Activated CD4-positive, alpha-beta T cell treated with anti-CD3 and anti-CD28 coated beads for 36 hours (primary cell): Measurements from ENCODE around the gene ETS1. TPM values are rescaled to one million over a fixed set of nuclear protein-coding genes. Genes with fewer than 3 reads are reported as not detected.

Experiments
- ATAC-seq: fragments of 200-7000 bp; cut with Tn5 transposase; one replicate; pipeline ENCODE4 v1.10.0; 2021; ENCODE audit warnings: mild to moderate bottlenecking, moderate library complexity
- CTCF ChIA-PET: fragments of 350-600 bp; sonication (Branson Sonifier 250); formaldehyde crosslinking; loops from one replicate; lab custom pipeline; 2021; ENCODE audit warnings: antibody characterized with exemption; lab: Charles Lee
- POLR2A ChIA-PET: fragments of 350-600 bp; sonication (Branson Sonifier 250); formaldehyde crosslinking; loops from one replicate; lab custom pipeline; 2021; ENCODE audit warnings: antibody characterized with exemption, inconsistent platforms; lab: Charles Lee
- DNase-seq: peaks from one replicate; pipeline ENCODE4 v3.0.0-alpha.2; 2020
- H3K27ac Mint-ChIP-seq: one replicate; pipeline ENCODE4 v1.8.0; 2021; ENCODE audit warnings: mixed read lengths
- H3K27me3 Mint-ChIP-seq: one replicate; pipeline ENCODE4 v1.8.0; 2021; ENCODE audit warnings: mixed read lengths
- H3K36me3 Mint-ChIP-seq: one replicate; pipeline ENCODE4 v1.8.0; 2021; ENCODE audit warnings: low read depth, mixed read lengths
- H3K4me1 Mint-ChIP-seq: one replicate; pipeline ENCODE4 v1.8.0; 2021; ENCODE audit warnings: mixed read lengths
- H3K4me3 Mint-ChIP-seq: one replicate; pipeline ENCODE4 v1.8.0; 2021; ENCODE audit warnings: mild to moderate bottlenecking, moderate library complexity, mixed read lengths
- H3K9me3 Mint-ChIP-seq: one replicate; pipeline ENCODE4 v1.8.0; 2021; ENCODE audit warnings: low read depth, mixed read lengths
- intact Hi-C, 2 experiments: fragments of 100-400 bp; cut with DNase I in 1 of 2; cut with micrococcal nuclease in 1 of 2; formaldehyde crosslinking; loops; one replicate each; pipeline versions ENCODE4 v1.14.2 to v1.15.1; 2022 to 2024; cut with DNase I, micrococcal nuclease
- total RNA-seq, 2 experiments: library from RNA; stranded (reverse); gene quantifications; one replicate each; pipeline ENCODE4 v1.2.3, GENCODE V29; 2021

ETS1 gene
- total RNA-seq, 2 experiments from 2014 or later = 410 to 449 TPM

DNA sequence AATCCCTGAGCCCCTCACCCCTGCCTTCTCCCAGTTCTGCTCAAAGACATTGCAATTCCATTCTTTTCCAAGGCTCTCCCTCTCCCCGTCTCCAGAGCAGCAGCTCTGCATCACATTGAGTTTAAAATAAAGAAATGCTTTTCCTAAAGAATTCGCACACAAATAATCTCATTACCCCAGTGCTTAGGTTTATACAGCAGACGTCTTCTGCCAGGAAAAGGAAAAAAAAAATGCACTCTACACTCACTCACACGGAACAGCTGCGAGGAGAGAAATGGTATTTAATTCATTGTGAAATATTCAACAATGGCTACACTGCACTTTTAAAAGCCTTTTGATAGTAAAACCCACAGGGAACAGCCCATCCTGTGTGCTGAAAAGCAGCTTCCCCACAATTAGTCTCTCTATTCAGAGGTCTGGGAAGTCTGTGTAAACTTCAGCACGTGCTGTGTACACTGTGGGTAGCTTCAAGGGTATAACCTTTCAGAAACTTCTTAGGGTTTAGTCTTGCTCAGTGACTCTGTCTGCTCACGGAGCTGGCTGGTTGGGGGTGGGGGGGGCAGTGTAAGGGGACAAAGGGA is 42.8 kb downstream of the ETS1 start:
- Mint-ChIP-seq H3K36me3 (no peaks in the 10 kb centered on the region), H3K9me3 (no peaks in the 10 kb centered on the region), H3K4me1 (peaks cover 61% of the 10 kb centered on the region), H3K27ac (peak overlapping the region; percentile 63), H3K27me3 (no peaks in the 10 kb centered on the region), H3K4me3 (peak overlapping the region; percentile 56)
- CTCF ChIA-PET = interaction anchor here (0.7 to 3.0 kb wide), 13 partner anchors 8 to 515 kb away, joined by 3 to 10 read pairs (median 4); no protein-coding TSS in a partner anchor
- ATAC-seq (peak; percentile 56), DNase-seq (peak; percentile 35)
- POLR2A ChIA-PET = interaction anchor here (0.6 to 1.0 kb wide), 3 partner anchors 22 to 306 kb away, joined by 3 to 5 read pairs (median 3); no protein-coding TSS in a partner anchor
- intact Hi-C loops = no loop called here

GRCh38 chr11:128540469-128540868 is 46.9 kb downstream of the ETS1 start:
- CTCF ChIA-PET = interaction anchor here (0.8 to 4.8 kb wide), 2 partner anchors 11 to 383 kb away, joined by 3 to 18 read pairs; no protein-coding TSS in a partner anchor
- H3K27ac Mint-ChIP-seq = no peak overlapping the region

GRCh38 chr11:128536506-128536905 is 50.9 kb downstream of the ETS1 start:
- ATAC-seq (no peak), DNase-seq (no peak)
- Mint-ChIP-seq H3K27ac (no peak overlapping the region), H3K4me1 (peaks cover 27% of the 10 kb centered on the region), H3K27me3 (no peaks in the 10 kb centered on the region), H3K9me3 (peaks cover 3% of the 10 kb centered on the region), H3K4me3 (no peak overlapping the region), H3K36me3 (no peaks in the 10 kb centered on the region)
- CTCF ChIA-PET = interaction anchor here (1.3 to 4.8 kb wide), 5 partner anchors 7 to 72 kb away, joined by 3 to 18 read pairs (median 4); no protein-coding TSS in a partner anchor
- intact Hi-C loops = no loop called here
- POLR2A ChIA-PET = no interaction called here

More at GRCh38 chr11:128540469-128540868, 46.9 kb downstream of the ETS1 start:
- Mint-ChIP-seq H3K36me3 (no peaks in the 10 kb centered on the region), H3K9me3 (no peaks in the 10 kb centered on the region), H3K27me3 (no peaks in the 10 kb centered on the region), H3K4me3 (no peak overlapping the region), H3K4me1 (peaks cover 32% of the 10 kb centered on the region)
- ATAC-seq = no peak
- intact Hi-C loops = no loop called here
- POLR2A ChIA-PET = no interaction called here
- no peak for DNase-seq

DNA sequence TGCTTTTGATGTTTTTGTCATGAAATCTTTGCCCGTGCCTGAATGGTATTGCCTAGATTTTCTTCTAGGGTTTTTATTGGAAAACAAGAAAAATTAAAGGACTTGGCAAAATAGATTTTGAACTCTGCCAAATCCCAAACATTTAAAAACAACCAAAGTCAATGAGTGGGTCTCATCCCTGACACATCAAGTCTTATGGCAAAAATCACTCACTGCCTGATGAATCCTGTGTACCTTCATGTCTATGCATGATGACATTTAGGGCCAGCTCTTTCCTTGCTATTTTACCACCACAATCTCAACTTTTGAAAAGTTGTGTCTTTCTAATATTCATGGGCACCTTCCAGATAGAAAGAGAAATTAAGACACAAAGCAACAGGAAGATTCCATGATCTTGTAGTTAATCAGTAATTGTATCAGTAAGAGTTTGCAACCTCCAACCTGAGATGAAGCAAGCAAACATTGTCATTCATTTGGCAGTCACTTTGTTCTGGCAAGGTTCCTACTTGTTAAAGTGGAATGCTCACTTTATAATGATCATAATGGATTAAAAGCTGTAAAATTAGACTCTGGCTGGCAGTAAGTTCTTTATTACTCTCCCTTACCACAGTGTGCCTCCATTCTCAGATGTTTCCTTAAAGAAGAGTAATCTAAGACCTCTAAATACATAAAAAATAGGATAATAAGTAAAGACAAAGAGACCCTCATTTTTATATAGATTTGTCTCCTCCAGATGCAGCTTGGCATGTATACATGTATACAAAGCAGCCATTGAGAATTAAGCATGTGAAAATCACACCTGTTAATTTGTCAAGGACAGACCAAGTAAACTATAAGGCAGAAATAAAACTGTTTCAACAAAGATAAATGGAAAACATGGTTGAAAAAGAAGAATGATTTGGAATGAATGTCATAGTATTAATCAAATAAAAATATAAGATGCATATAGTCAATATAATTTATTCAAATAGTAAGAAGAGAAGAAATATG is 51.6 kb downstream of the ETS1 start:
- DNase-seq (no peak), ATAC-seq (no peak)
- H3K27me3 Mint-ChIP-seq = no peaks in the 10 kb centered on the region
- intact Hi-C loops = no loop called here
- no peak overlapping the region for H3K27ac Mint-ChIP-seq
- peaks cover 3% of the 10 kb centered on the region for H3K9me3 Mint-ChIP-seq
- H3K4me3 Mint-ChIP-seq = no peak overlapping the region
- H3K4me1 Mint-ChIP-seq = peaks cover 27% of the 10 kb centered on the region
- no peaks in the 10 kb centered on the region for H3K36me3 Mint-ChIP-seq
- ChIA-PET CTCF (interaction anchor here (1.3 to 2.3 kb wide), 4 partner anchors 9 to 73 kb away, joined by 3 to 11 read pairs (median 4); no protein-coding TSS in a partner anchor), POLR2A (interaction anchor here (0.8 kb wide), 1 partner anchor 10 kb away, joined by 4 read pairs; no protein-coding TSS in a partner anchor)

- ChIA-PET CTCF (interaction anchor here (0.7 kb wide), 1 partner anchor 9 kb away, joined by 3 read pairs; no protein-coding TSS in a partner anchor), POLR2A (no interaction called here)
- ATAC-seq (no peak), DNase-seq (no peak)
- H3K9me3 Mint-ChIP-seq = peaks cover 3% of the 10 kb centered on the region
- no peak overlapping the region for H3K4me3 Mint-ChIP-seq
- intact Hi-C loops = no loop called here
- H3K27ac Mint-ChIP-seq = no peak overlapping the region
- no peaks in the 10 kb centered on the region for H3K36me3 Mint-ChIP-seq
- peaks cover 45% of the 10 kb centered on the region for H3K4me1 Mint-ChIP-seq
- no peaks in the 10 kb centered on the region for H3K27me3 Mint-ChIP-seq
Measured at GRCh38 chr11:128533472-128533871, 53.9 kb downstream of the ETS1 start.

- H3K27ac Mint-ChIP-seq = peak overlapping the region; percentile 2
- DNase-seq (no peak), ATAC-seq (no peak)
- intact Hi-C loops = no loop called here
- H3K4me1 Mint-ChIP-seq = peaks cover 53% of the 10 kb centered on the region
- no peaks in the 10 kb centered on the region for H3K27me3 Mint-ChIP-seq
- ChIA-PET POLR2A (interaction anchor here (0.6 to 0.7 kb wide), 2 partner anchors 48 to 247 kb away, joined by 3 read pairs; no protein-coding TSS in a partner anchor), CTCF (interaction anchor here (0.7 to 1.7 kb wide), 5 partner anchors 9 to 834 kb away, joined by 3 to 5 read pairs (median 4); no protein-coding TSS in a partner anchor)
- H3K4me3 Mint-ChIP-seq = no peak overlapping the region
- peaks cover 3% of the 10 kb centered on the region for H3K9me3 Mint-ChIP-seq
- H3K36me3 Mint-ChIP-seq = no peaks in the 10 kb centered on the region
Measured at GRCh38 chr11:128532572-128533091, 54.7 kb downstream of the ETS1 start.

GRCh38 chr11:128532016-128532571 is 55.3 kb downstream of the ETS1 start:
- intact Hi-C loops = no loop called here
- no peak for ATAC-seq
- Mint-ChIP-seq H3K9me3 (peaks cover 3% of the 10 kb centered on the region), H3K36me3 (no peaks in the 10 kb centered on the region), H3K27me3 (no peaks in the 10 kb centered on the region), H3K27ac (no peak overlapping the region), H3K4me1 (peaks cover 59% of the 10 kb centered on the region), H3K4me3 (no peak overlapping the region)
- POLR2A ChIA-PET = interaction anchor here (0.6 to 0.7 kb wide), 2 partner anchors 49 to 247 kb away, joined by 3 read pairs; no protein-coding TSS in a partner anchor
- no peak for DNase-seq
- CTCF ChIA-PET = interaction anchor here (0.7 to 1.7 kb wide), 5 partner anchors 10 to 835 kb away, joined by 3 to 5 read pairs (median 4); no protein-coding TSS in a partner anchor

- intact Hi-C loops = no loop called here
- no peak for ATAC-seq
- ChIA-PET CTCF (interaction anchor here (0.7 to 1.7 kb wide), 4 partner anchors 10 to 122 kb away, joined by 3 to 5 read pairs (median 4); no protein-coding TSS in a partner anchor), POLR2A (no interaction called here)
- no peak for DNase-seq
- no peaks in the 10 kb centered on the region for H3K36me3 Mint-ChIP-seq
- H3K27me3 Mint-ChIP-seq = no peaks in the 10 kb centered on the region
- no peak overlapping the region for H3K27ac Mint-ChIP-seq
- peaks cover 64% of the 10 kb centered on the region for H3K4me1 Mint-ChIP-seq
- no peak overlapping the region for H3K4me3 Mint-ChIP-seq
- peaks cover 3% of the 10 kb centered on the region for H3K9me3 Mint-ChIP-seq
Measured at GRCh38 chr11:128531588-128531987, 55.8 kb downstream of the ETS1 start.

DNA sequence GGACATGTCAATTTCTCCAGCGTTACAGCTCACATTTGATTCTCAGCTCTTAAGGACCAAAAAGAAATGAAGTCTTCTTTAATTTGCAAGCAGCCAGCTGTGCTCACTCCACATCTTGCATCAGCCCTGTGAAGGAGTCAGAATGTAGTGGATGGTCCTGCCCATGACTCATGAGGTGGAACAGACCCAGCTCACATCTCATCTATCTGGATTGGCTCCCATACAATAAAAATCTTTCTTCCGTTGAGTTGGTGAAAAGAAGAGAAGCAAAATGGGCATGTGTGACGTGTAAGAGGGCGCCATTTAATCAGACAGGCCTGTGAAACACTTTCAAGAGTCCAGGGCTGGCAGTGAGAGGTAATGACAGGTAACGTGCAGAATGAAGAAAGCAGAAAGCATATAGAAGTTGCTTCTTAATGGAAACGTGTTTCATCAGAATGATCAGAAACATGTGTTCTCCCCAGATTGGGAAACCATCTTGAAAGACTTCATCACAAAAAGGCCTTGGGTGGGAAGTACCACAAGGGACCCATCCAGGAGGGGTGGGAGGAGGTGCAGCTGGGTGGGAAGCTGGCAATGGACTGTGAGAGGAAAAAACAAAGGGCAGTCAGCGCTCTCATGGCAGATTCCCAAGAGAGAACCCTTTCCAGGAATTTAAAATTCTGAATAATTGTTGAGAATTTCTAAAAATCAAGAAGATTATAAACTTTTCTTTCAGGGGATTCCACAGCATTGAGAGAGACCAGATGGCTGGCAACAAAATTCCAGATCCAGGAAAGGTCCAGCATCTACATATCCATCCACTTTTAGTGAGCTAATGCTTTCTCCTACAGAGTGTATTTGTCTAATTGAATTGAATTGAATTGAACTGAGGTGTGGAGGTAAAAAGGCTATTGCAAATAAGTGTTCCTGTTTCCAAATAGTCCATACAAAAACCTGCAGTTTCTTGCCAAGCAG is 57.0 kb downstream of the ETS1 start:
- H3K36me3 Mint-ChIP-seq = no peaks in the 10 kb centered on the region
- no peak for ATAC-seq
- no peaks in the 10 kb centered on the region for H3K27me3 Mint-ChIP-seq
- H3K27ac Mint-ChIP-seq = peak overlapping the region; percentile 4
- ChIA-PET POLR2A (no interaction called here), CTCF (interaction anchor here (0.9 to 3.1 kb wide), 4 partner anchors 8 to 100 kb away, joined by 3 to 18 read pairs (median 6); no protein-coding TSS in a partner anchor)
- peaks cover 3% of the 10 kb centered on the region for H3K9me3 Mint-ChIP-seq
- intact Hi-C loops = no loop called here
- no peak overlapping the region for H3K4me3 Mint-ChIP-seq
- DNase-seq = peak; percentile 36
- peaks cover 68% of the 10 kb centered on the region for H3K4me1 Mint-ChIP-seq
